Tibial nerve (tissue), 3 donors: ENCODE measurements around the gene XRCC4.

Source experiments
- POLR2A ChIP-seq, 2 donors: fragments of 450-650 bp; IDR thresholded peaks; one replicate each; pipeline ENCODE4 v1.6.1; 2017; ENCODE audit warnings: antibody characterized with exemption in 2 of 2, mild to moderate bottlenecking in 2 of 2, moderate library complexity in 2 of 2
- TF ChIP-seq, protein P1 (sequence below), 5 experiments: fragments of 200-600 bp in 3 of 5; fragments of 450-650 bp in 2 of 5; sonication (generic) in 3 of 5; IDR thresholded peaks; one replicate each; pipeline ENCODE4 v1.5.1; 2016 to 2019; ENCODE audit warnings: antibody characterized with exemption in 5 of 5, mild to moderate bottlenecking in 3 of 5, moderate library complexity in 2 of 5

DNA sequence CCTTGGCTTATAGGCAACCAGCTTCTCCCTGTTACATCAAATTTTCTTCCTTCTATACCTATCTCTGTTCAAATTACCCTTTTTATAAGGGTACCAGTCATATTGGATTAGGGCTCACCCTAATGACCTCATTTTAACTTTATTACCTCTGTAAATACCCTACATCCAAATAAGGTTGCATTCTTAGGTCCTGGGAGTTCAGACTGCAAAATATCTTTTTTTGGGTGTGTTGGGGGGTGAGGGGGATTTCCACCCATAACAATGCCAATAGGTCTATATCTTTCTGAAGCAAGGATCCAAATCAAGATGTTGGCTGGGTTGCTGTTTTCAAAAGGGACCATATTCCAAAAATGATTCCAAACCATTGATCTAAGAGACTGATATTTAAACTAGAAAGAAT lies 141.7 kb downstream of the XRCC4 start:
- TF ChIP-seq, protein P1, sequence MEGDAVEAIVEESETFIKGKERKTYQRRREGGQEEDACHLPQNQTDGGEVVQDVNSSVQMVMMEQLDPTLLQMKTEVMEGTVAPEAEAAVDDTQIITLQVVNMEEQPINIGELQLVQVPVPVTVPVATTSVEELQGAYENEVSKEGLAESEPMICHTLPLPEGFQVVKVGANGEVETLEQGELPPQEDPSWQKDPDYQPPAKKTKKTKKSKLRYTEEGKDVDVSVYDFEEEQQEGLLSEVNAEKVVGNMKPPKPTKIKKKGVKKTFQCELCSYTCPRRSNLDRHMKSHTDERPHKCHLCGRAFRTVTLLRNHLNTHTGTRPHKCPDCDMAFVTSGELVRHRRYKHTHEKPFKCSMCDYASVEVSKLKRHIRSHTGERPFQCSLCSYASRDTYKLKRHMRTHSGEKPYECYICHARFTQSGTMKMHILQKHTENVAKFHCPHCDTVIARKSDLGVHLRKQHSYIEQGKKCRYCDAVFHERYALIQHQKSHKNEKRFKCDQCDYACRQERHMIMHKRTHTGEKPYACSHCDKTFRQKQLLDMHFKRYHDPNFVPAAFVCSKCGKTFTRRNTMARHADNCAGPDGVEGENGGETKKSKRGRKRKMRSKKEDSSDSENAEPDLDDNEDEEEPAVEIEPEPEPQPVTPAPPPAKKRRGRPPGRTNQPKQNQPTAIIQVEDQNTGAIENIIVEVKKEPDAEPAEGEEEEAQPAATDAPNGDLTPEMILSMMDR (IDR thresholded peaks at IDR 0.05) = no peak
- TF ChIP-seq POLR2A (IDR thresholded peaks at IDR 0.05) = no peak
